CD4-positive, alpha-beta T cell treated with Interleukin-21 for 1 hour (primary cell): Measurements from ENCODE around the gene KLF2.

ENCODE experiments used
- DNase-seq: peaks from one replicate; pipeline ENCODE4 v3.0.0-alpha.2; 2020

The KLF2 gene

DNA sequence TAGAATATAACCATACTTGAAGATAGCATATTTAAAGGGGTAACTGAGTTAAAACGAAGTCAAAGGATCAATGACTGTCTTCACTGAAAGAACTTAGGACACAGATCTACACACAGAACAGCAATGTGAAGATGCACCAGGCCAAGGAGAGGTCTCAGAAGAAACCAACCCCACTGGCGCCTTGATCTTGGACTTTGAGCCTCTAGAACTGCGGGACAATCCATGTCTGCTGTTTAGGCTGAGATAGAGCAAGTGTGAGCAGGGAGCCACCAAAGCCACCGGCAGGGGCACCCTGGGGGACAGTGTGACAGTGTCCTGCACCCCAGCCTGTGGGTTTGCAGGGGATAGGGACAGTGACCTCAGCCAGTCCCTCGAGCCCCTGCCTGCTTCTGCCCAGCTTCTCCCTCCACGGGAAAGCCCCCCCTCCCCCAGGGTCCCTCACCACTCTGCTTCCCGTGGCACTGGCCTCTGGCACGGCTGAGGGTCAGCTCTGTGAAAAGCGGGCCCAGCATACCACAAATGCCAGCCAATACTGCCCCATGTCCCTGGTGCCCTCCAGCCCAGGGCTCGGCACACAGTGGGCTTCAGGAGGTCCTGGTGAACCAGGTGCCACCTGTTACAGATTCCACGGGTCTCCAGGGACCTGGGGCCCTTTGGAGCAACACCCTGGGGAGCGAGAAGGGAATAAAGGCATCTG, 40.8 kb downstream of the KLF2 start:
- DNase-seq = no peak

DNA sequence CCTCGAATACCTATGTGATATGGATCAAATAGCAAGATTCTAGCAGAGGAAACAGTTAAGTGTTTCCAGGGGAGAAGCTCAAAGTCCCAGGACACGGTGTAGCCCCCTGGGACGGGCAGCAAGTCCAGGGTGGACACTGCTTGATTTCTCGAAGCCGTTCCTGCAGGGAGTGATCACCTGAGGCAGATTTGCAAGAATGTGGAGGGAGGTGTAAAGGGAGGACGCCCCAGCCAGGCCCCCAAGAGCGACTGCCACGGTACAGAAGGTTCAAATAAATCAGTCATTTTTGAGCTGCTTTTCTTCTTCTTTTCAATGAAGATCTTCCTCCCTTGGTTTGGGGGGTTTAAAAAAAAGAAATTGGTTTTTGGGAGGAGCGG, 41.4 kb downstream of the KLF2 start:
- no peak for DNase-seq

DNA sequence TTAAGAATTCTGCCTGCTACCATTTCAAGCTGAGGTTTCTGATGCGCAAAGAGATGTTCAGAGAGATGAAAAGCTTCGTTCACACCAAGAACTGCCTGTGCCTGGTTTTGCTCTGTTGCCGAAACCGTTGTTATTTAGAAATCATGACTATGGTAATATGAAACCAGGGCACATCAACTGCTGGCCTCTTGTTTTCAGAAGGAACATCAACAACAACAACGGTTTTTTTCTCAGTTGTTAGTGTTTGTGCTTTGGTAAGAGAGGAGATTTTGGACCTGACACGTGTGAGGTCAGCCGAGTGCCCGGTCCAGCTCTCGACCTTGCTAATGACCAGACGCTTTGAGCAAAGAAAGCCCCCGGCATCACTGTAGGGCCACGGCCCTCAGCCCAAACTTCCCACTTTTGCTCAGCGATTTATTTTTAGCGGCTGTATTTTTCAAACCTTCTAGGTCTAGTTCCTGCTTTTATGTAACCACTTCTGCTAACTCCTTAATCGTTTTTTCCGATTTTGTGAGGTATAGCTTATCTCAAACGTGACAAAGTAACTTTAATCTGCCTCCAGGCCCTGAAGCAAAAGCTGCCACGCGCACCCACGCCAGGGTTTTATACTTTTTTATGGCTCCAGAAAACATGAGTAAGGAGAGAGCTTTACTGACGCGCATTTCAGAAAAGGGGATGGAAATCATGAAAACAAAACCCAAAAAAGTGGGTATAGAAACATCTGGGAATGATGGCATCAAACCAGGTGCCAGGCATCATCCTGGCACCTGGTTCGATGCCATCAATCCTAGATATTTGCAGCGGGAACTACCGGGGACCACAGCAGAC, 42.0 kb downstream of the KLF2 start:
- DNase-seq = peak; percentile 67

DNA sequence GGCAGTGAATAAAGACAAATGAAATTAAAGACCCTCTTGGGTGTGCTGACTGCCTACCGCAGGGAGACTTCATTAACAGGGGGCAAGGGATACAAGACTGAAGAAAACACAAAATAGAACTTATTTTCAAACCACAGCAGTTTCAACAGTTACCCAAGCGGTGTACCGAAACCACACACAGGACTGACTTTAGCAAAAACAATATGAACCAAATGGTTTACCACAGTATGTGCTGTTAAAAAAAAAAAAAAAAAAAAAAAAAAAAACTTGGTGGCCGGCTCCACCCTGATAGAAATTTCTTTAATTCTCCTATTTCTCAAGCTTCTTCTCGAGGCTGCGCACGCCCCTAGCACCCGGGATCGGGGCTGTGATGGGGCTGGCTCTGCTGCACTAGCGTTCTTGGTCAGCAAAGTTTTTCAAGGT, 42.6 kb downstream of the KLF2 start:
- DNase-seq = peak; percentile 81

DNA sequence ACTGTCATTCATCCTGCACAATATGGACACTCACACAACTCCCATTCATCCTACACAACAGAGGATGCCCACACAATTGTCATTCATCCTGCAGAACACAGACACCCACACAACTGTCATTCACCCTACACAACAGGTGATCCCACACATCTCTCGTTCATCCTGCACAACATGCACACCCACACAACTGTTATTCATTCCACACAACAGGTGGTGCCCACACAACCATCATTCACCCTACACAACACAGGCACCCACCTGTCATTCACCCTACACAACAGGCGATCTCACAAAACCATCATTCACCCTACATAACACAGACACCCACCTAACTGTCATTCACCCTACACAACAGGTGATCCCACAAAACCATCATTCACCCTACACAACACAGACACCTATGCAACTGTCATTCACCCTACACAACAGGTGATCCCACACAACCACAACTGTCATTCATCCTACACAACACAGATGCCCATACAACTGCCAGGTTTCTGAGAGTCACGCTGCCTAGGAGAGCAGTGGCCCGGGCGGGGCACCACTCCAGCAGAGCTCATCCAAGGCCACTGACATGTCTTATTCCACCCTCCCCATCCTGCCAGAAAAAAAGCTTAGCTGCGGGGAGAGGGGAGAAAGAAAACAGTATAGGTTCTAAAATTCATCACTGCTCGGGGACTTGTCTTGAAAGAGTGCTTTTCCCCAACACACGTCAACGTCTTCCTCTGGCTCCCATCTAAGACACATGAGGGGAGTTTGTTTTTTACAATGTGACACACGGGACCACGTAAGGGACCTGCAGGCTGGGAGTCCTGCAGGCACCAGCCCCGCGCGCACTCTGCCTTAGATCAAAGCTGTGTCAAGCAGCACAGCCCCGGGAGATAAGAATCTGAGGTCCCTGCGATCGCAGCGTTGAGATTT, 44.0 kb downstream of the KLF2 start:
- peak; percentile 79 for DNase-seq

DNA sequence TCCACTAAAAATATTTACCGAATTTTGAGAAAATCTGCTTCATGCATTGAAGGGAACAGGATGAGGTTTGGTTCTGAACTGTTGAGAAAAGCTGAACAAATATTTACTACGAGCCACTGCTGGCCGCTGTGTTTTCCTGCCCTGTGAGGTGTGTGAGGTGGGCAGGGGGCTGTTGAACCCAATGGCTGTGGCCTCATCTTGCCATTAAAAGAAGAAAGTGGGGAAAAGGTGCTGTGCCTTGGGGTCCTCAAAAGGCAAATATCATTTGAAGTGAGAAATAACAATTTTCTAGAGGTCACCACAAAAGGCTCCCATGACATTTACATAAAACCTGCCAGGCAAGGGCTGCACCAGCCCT, 44.7 kb downstream of the KLF2 start:
- no peak for DNase-seq

DNA sequence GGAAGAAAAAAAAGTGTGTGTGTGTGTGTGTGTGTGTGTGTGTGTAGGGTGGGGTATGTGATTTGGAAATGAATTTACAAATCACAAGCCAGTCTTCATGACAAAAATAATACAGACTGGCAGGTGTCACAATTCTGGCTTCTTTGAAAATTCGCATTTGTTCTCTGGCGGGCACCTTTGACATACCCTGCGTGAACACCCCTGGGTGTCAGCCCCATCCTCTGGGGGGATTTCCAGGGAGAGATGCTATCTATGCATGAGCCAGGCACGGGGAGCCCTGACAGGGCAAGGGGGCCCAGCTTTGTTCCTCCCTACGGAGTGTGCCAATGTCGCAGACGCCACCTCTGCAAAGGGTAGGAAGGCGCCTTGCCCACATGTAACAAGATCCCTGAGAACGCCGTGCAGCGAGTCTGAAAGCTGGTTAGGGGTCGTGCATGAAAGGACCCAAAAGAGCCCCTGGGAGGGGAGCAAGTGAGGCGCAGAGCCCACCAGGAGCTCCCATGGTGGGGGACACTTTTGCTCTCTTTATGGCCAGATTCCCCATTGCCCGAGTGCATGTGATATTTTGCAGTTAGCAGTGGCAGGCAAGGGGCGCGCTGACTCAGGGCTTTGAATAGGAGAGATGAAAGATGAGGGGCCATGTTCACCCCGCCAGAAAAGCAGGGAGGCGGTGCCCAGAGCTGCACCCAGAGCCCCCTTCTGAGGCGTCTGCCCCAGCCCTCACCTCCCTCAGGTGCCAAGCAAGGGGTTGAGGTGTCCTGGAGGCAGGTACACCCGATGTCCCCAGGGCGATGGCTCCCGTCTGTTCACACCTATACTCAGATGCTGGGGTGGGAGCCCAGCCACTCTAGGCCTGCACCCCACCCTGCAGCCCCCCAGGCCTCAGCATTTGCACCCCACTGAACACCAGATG, 45.3 kb downstream of the KLF2 start:
- peak; percentile 88 for DNase-seq

DNA sequence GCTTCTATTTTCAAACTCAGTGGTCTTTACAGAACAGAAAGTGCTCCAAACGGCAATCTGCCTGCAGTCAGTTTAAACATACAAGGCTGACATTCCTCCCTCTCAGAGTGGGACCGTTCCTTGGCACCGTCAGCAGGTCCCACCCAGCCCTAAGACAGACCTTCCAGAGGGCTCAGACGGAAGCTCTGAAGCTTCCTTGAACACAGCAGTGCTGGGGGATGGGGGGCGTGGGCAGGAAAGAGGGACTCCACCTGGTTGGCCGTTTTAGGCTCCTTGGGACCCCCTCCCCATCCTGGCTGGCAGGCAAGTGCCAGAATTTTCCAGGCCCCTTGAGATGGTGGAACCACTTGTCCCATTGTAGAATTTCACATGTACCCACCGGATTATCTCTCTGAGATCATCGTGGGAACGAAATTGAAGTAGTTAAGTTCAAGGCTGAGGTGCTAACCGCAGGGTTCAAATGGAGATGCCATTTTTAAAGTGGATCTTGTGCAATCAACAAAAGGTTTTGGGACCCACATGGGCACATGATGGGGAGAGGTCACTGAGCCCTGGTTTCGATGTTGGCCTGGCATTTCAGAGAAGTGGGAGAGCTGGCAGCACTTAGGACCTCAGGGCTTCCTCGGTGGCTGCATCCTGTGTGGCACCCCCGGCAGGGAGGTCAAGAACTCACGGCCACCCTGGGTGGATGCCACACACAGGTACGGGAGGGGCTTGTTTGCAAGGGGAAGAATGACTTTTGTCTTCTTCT, 46.2 kb downstream of the KLF2 start:
- DNase-seq = peak; percentile 51

DNA sequence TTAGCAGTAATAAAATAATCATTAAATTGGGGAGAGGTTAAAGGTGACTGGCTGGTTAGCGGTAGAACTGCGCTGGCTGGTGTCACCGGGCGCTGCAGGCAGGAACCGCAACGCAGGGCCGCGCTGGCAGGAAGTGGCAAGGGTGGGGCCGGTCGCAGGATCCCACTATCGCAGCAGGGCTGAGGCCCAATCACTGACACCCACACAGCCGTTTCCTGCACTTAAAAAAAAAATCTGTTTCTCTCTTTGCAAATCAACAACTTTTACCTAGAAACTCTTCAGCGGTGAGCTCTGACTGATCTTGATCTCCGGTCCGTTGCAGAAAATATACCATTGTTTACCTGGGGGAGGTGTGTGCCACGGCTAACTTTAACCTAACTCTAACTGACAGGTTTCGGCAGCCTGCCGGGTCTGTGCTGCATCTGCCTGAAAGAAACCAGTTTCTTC, 46.9 kb downstream of the KLF2 start:
- DNase-seq = peak; percentile 93

DNA sequence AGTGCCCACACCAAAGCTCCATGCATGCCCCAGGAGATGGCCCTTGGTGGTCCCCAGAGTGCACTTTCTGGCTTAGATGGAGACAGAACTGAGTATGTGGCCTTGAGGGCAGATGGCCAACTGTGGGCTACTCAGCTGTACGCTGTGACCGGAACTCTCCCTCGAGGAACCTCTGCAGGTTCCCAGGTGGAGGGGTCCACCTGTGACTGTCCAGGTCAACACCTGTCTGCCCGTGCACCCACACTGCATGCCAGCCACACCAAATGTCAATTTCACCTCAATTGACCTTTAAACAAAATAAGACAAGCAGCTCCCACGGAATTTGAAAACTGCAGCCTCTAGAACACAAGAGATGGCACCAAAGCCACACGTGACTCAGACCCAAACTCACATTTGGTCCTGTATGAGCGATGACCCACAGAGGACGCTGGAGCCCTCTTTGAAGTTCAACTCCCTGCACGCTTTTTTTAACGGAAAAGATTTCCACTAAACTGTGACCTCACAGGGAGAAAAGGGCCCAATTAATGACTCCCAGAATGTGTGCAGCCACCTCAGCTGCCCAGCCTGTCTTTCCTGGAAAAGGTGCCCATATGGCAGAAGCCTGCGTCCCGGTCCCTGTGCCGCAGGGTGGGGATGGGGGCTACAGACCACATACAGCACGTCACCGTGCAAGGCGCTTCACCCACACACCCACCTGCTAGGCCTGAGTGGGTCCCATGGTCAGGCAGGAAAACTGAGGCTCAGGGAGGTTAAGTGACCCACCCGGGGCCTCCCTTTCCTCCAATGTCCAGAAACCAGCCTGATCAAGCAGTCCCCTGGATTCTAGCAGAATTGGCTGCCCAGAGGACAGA, 47.7 kb downstream of the KLF2 start:
- DNase-seq = no peak

DNA sequence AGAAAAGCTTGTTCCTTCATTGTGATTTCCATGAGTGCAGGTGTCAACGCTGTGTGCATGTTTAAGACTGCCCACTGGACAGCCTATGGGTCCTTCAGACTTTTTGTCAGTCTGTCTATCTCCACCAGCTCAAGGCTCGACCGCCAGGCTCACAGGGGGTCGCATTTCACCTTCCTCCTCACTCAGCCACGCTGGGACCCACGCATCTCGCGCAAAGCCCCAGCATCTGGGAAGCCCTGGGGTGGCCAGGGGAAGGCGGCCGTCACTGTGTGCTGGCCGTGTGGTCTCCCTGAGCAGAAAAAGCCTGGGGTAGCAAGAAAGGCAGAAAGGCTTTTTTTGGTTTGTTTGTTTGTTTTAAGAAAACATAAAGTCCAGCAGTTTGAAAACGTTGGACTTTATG, 48.5 kb downstream of the KLF2 start:
- no peak for DNase-seq

DNA sequence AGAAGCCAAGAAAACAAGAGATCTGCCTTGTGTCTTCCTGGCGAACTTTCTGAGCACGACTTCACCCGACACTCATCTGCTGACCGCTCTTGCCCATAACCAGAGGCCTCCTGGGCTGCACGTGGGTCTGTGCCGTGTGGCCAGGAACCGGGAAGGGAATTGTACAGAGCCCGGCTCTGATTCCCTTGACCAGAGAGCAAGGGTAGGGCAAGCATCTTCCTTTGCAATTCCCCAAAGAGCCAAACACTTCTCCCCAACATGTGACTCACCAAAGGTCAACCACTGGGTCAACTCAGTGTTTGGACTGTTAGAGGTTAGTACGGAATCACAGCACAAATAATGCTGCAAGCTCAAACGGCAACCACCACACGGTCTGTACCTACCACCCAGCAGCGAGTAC, 48.9 kb downstream of the KLF2 start:
- no peak for DNase-seq

DNA sequence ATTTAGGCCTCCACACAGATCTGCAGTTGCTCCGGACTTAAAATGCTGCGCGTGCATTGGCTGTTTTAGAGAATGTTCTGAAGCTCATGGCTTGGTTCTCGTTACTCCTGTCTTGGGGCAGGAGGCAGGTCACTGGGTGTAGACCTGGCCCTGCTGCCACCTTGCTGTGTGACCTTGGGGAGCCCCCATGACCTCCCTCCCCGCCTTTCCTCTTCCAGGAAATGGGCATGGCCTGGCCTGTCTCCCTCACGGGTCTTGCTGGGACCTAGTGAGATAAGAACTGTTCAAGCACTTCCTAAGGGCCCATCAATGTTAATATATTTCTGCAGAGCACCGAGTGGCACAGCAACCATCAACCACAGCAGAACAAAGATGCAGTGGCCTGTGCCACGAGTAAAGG, 49.4 kb downstream of the KLF2 start:
- no peak for DNase-seq

DNA sequence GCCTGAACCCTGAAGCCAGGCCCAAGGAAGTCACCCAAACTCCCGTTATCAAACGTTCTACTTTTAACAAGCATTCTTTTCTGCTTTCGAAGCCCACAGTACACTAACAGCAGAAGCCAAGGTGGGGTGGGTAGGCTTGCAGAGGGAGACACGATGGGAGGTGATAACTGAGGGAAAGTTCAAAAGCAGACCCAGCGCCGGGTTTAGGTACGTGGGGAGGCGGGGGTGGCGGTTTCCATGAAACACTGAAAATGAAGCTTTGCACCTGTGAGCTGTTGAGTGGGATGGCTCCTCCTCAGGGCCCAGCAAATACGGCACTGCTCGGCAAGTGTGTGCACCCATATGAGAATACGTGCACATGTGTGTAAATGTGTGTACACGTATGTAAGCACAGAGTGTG, 49.8 kb downstream of the KLF2 start:
- no peak for DNase-seq

DNA sequence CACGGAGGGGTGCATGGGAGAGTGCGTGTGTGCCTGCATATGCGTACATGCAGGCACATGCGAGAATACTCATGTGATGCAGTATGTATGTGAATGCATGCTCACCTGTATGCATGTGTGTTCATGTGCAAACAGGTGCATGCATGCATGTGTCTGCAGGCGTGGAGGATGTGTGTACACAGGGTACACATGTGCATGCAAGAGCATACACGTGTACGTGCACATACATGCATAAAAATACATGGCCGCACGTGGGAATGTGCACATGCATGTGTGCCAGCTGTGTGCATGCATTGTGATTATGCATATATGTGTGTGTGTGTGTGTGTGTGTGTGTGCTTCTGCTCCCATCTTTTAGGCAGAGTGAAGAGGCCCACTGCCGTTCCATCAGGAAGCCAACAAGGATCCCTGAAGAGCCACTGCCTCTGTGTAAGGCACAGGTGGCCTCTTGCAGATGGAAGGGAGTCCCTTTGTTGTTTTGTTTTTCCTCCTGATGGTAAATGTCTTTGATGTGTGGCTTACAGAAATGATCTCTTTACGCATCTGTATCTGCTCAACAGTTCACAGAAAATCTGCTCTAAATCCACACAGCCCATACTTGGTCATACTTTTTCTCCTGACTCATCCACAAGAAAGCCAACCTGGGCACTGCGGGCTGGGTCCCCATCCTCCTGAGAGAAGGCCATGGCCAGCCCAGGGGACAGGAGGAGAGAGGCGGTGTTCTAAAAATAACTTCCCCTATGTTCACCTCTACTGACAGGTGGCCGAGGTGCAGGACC, 50.7 kb downstream of the KLF2 start:
- no peak for DNase-seq

DNA sequence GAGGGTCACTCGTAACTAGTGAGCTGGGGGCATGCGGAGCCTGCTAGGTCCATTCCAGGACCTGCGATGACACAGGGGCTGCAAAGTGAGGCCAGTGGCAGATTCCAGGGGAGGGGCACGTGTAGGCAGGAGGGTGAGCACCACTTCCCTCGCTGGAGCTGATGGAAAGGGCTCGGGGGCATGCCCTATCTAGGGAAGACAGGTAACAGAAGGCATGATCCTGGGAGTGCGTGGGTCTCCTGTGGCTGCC, 51.2 kb downstream of the KLF2 start:
- DNase-seq = no peak

DNA sequence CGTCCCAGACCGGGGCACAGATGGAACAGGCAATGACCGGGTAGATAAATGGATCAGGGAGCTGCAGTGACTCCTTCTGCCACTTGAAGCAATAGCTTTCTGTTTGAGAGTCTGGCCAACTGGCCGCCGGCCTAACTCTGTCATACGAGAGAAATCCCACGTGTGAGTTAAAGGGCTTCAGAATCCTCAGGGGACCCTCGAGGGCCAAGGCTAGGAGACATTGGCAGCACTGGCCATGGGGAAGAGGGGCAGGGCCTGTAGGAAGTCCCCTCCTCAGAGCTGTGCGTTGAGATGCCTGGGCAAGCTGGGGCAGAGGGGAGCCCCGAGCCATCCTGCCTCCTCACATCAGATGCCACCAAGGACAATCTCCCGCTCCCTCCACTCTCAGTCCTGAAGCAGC, 51.6 kb downstream of the KLF2 start:
- no peak for DNase-seq

DNA sequence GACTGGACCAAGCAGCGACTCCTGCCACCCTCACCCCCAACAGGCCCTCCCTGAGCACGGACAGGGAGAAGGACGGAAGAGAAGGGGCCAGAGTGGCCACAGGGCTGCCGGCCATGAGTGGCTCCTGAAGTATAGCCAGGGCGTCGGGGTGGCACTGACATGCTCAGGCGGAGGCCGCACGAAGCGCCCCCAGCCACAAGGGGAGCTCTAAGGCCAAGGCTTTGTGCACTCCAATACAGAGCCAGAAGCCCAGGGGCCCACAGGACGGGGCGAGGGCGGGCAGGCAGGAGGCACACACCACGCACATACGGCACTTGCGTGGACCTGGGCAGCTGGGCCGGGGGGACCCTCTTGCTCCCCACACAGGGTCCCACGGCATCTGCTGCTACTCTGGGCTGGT, 52.0 kb downstream of the KLF2 start:
- DNase-seq = peak; percentile 31

DNA sequence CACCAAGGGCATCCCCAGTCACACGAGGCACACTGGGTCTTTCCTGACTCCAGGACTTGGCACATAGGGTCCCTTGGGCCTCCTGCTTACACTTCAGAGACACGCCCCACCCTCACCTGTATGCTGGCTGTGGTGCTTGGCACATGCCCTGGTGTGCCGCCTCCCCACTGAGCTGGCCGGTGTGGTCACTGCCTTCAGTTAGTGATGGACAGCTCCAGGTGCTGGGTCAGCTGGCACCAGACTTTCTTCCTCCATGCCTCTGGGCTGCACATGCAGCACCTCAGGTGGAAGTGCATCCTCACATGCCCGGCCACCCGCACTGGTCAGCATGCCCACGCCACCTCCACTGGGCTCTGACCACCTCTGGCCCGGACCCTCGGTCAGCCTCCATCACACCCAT, 52.9 kb downstream of the KLF2 start:
- DNase-seq = no peak
